Stimulated activated CD8-positive, alpha-beta memory T cell treated with anti-CD3 and anti-CD28 coated beads, Interleukin-2, amount 100 ng/mL, for 48 hours (primary cell): ENCODE data around the gene TRIM26.
A peak's percentile ranks its signal among the peaks of the same experiment; 100 is the strongest.
"Not testable (repeated sequence)": the region's sequence is repeated elsewhere in the genome, so short reads cannot be mapped to it uniquely, and the experiment has no call there.

Source experiments
- DNase-seq, 2 donors: peaks; one replicate each; pipeline ENCODE4 v3.0.0-alpha.2; 2020; ENCODE audit warnings: low read depth in 2 of 2

TRIM26 gene

DNA sequence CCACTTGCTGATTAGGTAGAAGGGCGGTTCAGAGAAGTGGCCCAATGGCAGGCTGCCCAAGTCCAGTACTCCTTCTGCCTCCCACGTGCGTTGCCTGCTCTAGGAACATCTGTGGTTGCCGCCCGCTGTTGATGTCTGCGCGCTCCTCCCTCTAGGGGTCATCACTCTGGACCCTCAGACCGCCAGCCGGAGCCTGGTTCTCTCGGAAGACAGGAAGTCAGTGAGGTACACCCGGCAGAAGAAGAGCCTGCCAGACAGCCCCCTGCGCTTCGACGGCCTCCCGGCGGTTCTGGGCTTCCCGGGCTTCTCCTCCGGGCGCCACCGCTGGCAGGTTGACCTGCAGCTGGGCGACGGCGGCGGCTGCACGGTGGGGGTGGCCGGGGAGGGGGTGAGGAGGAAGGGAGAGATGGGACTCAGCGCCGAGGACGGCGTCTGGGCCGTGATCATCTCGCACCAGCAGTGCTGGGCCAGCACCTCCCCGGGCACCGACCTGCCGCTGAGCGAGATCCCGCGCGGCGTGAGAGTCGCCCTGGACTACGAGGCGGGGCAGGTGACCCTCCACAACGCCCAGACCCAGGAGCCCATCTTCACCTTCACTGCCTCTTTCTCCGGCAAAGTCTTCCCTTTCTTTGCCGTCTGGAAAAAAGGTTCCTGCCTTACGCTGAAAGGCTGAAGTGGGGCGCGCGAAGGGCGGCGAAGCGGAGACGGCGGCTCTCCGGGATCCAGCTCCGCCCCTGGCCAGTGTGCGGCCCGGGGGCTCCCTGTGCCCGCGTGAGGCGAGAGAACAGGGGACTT lies 41.3 kb downstream of the TRIM26 start:
- DNase-seq, result no peak

DNA sequence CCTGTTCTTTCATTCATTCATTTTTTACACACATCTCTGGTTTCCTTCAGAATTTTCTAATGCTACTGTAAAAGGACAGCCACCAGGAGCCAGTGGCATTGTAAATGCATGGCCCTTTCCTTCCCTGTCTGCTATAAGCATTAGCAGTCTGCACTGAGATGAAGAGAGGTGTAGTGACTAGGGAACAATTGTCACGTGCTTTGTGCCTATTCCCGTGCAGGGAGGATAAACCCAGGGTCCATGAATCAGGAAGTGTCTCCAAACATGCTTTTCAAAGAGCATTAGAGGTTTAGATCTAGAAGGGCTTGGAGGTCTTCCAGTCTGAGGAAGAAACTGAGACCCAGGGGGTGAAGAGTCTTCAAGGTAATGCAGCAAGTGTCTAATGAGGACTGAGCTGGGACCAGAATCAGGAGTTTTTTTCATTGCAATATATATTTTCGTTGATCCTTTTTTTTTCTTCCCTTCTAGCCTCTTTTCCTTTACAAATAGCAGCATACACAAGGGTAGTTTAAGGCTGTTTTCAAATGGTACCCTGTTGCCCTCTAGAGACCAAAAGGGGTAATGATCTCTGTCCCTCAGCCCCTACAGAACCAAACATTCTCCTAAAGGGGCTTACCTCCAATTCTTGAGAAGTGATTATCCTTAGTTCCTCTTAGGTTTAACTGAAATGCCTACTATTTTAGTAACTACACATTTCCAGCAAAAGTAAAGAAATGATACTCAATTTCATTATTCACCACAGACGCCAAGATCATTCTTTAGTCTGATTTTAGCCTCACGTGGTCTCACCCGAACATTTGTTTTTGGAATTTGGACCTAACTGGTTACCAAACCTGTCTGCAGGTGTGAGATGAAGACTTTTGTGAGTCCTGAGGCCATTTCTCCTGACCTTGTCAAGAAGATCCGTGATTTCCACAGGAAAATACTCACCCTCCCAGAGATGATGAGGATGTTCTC lies 43.3 kb downstream of the TRIM26 start:
- no peak for DNase-seq

DNA sequence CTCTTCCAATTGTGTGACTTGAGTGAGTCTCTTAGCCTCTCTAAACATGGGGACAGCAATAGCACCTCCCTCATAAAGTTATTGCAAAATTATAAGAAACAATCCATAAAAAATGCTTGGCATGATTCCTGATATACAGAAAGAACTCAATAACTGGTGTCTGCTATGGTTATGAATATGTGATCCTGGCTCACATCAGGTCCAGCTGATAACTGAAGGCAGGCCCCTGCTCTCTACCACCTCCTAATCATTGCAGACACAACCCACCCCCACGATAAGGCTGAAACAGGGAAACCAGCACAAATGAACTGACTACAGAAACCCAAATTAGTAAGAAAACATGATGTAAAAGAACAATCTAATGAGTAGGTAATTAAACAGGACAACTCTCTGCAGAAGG lies 44.5 kb downstream of the TRIM26 start:
- no peak for DNase-seq

DNA sequence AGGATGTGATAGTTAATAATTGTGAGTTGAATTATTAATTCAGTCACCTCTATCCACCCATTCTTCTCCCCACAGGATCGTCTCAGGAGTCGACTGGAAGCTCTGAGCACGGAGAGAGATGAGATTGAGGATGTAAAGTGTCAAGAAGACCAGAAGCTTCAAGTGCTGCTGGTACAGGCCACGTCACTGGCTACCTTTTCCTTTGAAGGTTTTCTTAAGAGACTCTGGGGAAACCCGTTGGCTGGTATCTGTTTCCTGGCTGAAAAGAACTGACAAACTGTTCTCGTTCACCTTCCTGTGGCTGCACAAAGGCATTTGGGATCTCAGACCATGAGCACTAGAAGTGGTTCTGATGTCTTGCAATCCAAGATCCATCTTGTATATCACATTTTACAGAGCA lies 46.1 kb downstream of the TRIM26 start:
- DNase-seq, result no peak

DNA sequence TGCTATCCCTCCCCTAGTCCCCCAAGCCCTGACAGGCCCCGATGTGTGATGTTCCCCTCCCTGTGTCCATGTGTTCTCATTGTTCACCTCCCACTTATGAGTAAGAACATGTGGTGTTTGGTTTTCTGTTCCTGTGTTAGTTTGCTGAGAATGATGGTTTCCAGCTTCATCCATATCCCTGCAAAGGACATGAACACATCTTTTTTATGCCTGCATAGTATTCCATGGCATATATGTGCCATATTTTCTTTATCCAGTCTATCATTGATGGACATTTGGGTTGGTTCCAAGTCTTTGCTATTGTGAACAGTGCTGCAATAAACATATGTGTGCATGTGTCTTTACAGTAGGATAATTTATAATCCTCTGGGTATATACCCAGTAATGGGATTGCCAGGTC lies 48.0 kb downstream of the TRIM26 start:
- not testable (repeated sequence) for DNase-seq

DNA sequence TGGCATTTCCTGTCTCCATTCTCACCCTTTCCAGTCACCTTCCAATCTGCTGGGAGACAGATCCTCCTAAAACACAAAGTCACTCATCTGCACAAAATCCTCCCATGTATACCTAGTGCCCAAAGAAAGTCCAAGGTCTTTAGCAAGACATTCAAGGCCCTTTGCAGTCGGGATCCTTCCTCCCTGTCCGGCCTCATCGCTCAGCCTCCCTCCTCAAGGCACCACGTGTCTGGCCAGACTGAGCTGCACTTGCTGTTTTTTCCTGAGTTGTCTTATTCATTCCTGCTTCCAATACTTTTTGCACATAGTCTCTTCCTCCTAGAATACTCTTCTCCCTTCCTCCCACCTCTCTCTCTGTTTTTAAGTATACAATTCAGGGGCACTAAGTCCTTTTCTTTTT lies 48.5 kb downstream of the TRIM26 start:
- no peak for DNase-seq

DNA sequence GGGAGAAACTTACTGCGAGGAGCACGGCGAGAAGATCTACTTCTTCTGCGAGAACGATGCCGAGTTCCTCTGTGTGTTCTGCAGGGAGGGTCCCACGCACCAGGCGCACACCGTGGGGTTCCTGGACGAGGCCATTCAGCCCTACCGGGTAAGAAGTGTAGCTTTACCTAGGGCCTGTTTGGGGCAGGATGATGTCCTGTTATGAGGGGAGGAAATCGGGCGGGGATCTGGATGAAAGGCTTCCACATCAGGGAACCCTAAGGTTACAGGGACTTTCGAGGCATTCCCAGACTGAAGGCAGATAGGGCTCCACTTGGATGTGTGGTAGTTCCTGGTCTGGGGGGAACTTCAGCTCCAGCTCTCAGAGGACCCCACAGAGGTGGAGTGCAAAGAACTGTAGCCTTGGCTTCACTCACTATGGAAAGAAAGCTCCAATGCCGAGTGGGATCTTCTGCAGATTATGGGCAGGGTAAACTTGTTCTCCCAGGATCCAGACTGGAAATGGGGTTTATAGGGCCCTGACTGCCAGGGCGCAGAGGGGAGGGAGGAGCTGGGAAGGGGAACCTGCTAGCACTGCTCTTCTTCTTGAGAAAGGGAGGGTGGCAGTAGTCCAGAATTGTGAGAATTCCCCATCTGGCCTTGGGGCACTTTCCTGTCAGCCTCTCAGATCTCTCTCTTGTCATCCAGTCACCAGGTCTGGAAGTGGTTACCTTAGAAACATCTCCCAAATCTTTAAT lies 49.1 kb downstream of the TRIM26 start:
- no peak for DNase-seq

DNA sequence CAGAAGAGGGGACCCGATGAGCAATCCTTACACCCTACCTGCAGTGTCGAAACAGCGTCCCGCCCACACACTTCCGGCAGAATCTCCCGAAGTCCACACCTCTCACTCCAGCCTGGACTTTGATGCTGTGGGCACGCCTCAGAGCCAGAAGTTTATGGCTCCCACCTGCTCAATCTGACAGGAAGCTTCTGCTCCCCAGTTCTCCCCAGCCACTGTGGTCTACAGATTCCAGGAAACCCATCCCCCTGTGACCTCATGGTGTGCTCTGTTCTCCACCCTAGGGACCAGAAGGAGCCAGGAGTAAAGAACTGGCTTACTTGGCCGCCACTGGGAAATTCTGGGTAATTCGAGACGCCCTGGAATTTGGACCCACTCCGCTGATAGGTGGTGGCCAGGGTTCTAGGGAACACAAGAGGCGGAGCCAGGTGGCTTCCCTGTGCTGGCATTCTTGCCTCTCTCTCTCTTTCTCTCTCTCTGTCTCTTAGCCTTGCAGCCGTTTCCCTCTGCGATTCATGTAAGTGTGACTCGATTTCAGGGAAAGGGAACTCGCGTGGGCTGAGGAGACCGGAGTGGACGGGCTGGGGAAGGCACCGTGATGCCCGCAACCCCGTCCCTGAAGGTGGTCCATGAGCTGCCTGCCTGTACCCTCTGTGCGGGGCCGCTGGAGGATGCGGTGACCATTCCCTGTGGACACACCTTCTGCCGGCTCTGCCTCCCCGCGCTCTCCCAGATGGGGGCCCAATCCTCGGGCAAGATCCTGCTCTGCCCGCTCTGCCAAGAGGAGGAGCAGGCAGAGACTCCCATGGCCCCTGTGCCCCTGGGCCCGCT lies 49.9 kb downstream of the TRIM26 start, which contains the start of gene TRIM15:
Gene TRIM15 (plus strand): TSS at position 457 of the 828 bp plus-strand sequence. CDS start 139 bp downstream, at position 596.
- peak; percentile 54 to 59 for DNase-seq

DNA sequence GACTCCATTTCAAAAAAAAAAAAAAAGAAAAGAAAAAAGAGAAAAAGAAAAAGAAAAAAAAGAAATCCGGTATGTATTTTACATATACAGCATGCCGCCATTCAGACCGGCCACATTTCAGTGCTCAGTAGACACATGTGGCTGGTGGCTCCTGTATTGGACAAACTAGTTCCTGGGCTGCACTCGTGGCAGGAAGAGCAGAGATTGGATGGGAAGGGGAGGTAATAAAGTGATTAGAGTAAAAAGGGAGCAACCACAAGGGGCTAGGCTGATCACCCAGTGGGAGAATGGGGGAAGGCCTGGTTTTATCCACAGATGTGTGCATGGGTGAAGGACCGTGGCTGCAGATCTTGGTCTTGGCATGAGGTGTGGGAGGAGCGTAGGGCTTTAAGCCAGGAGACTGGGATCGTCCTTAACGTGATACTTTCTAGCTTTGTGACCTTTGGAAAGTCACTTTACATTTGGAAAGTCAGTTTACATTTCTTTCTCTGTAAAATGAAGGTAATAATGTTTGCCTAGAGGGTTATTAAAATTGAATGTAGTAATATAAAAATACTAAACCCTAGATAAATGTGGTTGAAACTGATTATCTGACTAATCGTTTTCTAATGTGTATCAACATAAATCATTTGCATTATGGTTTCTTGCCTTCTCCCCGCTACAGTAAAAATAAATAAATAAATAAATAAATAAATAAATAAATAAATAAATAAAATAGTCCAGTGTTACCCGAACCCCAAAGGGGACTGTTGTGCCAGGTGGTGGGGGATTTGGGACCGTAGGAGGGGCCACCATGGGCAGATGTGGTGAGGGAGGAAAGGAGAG lies 50.7 kb downstream of the TRIM26 start:
- no peak for DNase-seq

DNA sequence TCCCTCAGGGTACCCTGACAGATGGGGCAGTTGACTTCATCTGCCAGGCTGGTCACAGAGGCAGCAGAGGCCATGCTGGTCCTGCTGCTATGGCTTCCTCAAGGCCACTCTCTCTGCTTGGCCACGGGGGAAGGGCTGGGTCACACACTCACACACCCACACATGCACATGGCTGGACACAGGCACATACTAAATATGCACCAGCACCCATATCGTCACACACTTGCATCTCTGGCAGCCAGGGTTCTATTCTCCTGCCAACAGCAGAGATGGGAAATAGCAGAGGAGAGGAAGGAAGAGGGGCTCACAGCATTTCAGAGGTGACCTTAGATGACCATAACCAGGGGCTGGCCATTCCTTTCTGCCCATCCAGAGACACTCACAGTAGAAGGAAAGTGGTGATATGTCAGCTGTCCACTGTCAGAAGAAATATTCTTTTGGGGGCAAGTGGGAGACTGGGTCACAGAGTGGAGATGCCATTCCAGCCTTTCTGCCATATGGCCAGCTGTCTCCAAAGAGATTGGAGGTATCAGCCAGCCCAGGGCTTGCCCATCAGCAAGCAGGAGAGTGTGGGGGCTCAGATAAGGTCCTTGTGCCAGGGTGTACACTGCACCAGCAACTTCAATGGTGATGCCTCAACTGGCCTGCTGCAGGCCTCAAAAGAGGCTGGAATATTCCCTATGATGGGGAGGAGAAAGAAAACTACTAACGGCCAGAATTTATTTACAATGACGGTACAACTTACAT lies 52.2 kb downstream of the TRIM26 start, which contains the start of gene TRIM10:
Gene TRIM10 (minus strand): TSS at position 427 of the 747 bp plus-strand sequence. CDS start 353 bp downstream, at position 74.
- DNase-seq, result no peak

DNA sequence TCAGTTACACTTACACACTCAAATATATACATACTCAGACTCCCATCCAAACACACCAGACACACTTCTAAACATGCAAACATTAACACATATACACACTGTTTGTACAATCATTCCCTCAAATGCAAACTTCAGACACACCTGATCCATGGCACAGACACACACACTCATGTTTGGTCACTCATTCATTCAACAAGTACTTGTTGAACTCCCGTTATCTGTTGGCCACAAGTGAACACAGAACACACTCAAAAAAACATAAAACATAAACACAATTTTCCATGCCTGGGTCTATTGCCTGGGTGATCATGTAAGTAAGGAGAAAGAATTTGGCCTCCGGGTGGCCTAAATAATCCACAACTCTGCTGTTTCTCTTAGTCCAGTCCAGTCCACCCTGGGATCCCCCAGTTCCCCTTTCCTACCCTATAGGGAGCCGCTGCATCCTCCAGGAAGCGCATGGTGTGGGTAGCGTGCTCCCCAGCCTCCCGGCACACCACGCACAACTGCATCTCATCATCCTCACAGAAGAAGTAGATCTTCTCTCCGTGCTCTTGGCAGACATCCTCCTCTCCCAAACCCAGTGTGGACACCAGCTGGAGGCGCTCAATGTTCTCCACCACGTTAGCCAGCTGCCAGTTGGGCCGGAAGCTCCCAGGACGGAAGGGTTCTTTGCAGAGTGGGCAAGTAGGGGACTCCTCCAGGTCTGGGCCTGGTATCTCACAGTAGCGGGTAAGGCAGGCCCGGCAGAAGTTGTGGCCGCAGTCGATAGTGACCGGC lies 53.0 kb downstream of the TRIM26 start:
- DNase-seq, result no peak

DNA sequence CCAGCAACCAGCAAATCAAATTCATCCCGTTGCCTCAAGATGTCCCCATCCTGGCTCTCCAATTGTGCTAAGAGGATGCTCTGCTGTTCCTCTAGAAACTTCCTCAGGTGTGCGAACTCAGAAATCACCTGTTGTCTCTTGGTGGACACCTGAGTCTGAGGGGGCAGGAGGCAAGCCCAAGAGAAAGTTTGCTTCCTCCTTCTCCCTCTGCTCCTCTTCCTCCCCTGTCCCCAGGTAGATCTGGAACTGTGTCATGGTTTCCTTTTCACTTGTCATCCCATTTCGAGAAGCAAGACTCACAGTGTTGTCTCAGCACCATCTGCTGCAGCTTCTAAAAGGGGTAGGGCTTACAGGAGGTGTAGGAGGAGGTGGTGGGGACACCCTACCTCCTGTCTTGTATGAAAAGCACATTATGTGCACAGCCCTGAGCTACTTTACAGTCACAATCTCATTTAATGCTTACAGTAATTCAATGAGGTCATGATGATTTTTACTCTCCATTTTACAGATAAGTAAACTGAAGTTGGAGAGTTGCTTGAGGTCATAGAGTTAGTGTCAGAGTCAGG lies 54.6 kb downstream of the TRIM26 start:
- DNase-seq, result no peak

DNA sequence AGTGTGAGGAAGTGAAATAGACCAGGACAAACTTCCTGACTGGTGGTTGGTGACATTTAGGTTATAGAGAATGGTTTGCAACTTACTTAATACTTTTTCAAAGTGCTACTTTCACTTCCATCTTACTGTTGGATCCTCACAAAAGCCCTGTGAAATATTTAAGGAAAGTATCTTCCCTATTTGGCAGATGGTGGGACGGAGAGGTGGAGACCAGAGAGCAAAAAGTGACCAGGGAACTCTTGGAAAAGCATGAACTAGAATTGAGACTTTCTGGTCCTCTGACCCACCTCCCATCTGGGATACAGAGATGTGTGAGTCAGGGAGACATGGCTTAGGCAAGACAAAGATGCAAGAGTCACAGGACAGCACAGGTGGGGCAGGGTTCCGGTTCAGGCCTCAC lies 55.2 kb downstream of the TRIM26 start:
- DNase-seq, result no peak

DNA sequence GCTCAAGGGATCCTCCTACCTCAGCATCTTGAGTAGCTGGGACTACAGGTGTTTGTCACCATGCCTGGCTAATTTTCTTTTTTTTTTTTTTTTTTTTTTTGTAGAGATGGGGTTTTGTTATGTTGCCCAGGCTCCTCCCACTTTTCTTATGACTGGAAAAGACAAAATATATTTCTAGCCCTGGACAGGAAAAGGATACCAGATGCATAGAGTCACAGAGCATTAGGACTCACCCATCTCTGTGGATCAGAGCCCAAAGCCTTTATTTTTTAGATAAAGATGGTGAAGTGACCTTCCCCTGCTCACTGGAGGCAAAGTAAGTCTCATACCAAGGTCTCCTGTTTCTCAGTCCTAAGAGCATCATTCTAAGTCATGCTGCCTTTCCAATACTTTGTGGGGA lies 55.6 kb downstream of the TRIM26 start:
- no peak for DNase-seq

DNA sequence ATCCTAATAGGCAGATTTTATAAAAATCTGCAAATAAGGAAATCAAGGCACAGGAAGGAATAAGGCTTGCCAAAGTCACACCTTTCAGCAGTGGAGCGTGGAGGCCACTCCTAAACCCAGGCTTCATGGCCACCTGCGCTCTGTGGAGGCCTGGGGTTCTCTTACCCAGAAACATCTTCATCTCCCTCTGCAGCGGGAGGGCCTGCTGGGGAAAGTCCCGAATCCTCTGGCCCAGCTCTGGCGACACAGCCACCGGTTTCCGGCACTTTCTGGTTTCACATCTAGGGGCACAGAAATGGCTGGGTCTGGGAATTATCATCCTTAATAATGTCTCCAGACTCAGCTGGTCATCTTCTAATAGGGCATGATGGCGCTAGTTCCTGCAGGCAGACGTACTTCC lies 56.4 kb downstream of the TRIM26 start:
- DNase-seq, result no peak

DNA sequence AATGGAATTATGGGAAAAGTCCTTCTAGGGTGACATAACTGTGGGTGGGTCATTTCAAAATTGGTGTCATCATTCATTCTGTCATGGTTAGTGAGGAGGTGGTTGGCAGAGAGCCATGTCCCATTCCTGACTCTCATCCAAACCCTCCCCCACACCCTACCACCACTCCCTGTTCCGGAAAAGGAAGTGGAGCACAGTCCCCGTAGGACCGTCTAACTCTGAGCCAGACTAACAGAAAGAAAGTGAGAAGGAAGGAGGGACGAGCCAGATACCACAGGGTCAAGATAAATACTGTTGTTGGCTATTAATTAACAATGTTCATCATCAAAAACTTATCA lies 57.0 kb downstream of the TRIM26 start:
- DNase-seq, result no peak

DNA sequence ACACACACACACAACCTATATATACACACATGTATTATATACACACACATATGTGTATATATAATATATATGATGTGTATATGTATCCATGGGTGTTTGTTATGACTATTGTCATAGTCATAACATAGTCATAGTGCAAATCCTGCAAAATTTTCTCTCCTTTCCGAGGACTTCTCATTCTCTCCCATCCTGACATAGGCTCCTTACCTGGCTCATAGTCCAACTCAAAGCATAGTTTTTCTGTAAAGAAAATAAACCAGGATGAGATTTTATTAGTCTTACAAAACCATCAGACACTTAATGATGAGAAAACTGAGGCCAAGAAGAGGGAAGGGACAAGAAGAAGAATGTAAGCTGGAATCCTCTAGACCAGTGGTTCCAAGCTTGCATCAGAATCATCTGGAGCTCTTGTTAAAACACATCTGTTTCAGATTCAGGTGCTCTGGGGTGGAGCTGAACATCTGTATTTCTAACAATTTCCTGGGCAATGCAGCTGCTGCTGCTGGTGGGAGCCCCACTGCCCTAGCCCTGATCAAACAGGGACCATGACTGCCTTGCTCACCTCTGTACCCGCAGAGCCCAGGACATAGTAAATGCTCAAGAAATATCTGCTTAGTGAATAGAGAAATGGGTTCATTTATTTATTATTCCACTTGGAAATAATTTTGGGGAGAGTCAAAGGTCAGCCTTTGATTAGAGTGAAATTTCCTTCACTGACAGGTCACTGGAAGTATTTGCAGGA lies 57.5 kb downstream of the TRIM26 start:
- DNase-seq, result no peak
